IMR-90 (cell line): Measurements from ENCODE around the gene ZNF778.

ENCODE experiments used
- MAFK ChIP-seq: IDR thresholded peaks from 2 replicates; pipeline ENCODE4 v1.6.1; 2012; ENCODE audit warnings: low read depth, low read length, improper control_type of control experiment
- MXI1 ChIP-seq: IDR thresholded peaks from 2 replicates; pipeline ENCODE4 v1.6.1; 2012; ENCODE audit warnings: low read depth, mild to moderate bottlenecking, low read length, moderate library complexity, borderline replicate concordance
- POLR2A ChIP-seq: IDR thresholded peaks from 2 replicates; pipeline ENCODE4 v1.6.1; 2012; ENCODE audit warnings: mild to moderate bottlenecking, low read depth, low read length
- RCOR1 ChIP-seq: IDR thresholded peaks from 2 replicates; pipeline ENCODE4 v1.6.1; 2012; ENCODE audit warnings: mild to moderate bottlenecking, low read length, improper control_type of control experiment; ENCODE audit not compliant: insufficient replicate concordance
- RFX5 ChIP-seq: IDR thresholded peaks from 2 replicates; pipeline ENCODE4 v1.8.0; 2012; ENCODE audit warnings: low read depth, mild to moderate bottlenecking, low read length, moderate library complexity
- TF ChIP-seq, protein P1 (sequence below): fragments of 150-350 bp; IDR thresholded peaks from 2 replicates; pipeline ENCODE4 v1.6.1; 2017; ENCODE audit warnings: mild to moderate bottlenecking, antibody characterized with exemption, low read length, low read depth
- TF ChIP-seq, protein P2 (sequence below): conservative IDR thresholded peaks from 2 replicates; pipeline ENCODE4 v1.5.1; 2012; ENCODE audit warnings: mild to moderate bottlenecking, low read depth, low read length, improper control_type of control experiment

DNA sequence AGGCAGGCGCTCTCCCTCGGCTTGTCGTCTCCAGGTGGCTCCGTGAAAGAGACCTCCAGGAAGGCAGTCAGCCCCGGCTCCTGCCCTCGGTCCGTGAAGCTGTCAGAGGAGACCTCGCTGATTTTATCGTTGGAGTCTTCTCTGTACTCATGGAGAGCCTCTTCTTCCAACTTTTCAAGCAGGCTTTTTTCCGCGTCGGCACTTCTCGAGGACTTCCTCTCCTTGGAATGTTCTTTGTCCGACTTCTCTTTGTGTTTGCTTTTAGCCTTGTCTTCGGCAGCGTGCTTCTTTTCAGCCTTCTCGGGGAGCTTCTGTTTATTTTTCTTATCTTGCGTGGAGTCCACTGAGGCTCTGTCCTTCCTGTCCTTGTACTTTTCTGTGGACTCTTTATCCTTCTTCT, 65.0 kb downstream of the ZNF778 start:
- TF ChIP-seq, protein P1, sequence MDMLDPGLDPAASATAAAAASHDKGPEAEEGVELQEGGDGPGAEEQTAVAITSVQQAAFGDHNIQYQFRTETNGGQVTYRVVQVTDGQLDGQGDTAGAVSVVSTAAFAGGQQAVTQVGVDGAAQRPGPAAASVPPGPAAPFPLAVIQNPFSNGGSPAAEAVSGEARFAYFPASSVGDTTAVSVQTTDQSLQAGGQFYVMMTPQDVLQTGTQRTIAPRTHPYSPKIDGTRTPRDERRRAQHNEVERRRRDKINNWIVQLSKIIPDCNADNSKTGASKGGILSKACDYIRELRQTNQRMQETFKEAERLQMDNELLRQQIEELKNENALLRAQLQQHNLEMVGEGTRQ = no peak
- TF ChIP-seq, protein P2, sequence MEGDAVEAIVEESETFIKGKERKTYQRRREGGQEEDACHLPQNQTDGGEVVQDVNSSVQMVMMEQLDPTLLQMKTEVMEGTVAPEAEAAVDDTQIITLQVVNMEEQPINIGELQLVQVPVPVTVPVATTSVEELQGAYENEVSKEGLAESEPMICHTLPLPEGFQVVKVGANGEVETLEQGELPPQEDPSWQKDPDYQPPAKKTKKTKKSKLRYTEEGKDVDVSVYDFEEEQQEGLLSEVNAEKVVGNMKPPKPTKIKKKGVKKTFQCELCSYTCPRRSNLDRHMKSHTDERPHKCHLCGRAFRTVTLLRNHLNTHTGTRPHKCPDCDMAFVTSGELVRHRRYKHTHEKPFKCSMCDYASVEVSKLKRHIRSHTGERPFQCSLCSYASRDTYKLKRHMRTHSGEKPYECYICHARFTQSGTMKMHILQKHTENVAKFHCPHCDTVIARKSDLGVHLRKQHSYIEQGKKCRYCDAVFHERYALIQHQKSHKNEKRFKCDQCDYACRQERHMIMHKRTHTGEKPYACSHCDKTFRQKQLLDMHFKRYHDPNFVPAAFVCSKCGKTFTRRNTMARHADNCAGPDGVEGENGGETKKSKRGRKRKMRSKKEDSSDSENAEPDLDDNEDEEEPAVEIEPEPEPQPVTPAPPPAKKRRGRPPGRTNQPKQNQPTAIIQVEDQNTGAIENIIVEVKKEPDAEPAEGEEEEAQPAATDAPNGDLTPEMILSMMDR = no peak
- TF ChIP-seq MXI1 = no peak
- TF ChIP-seq POLR2A = no peak
- TF ChIP-seq MAFK = no peak
- no peak for TF ChIP-seq RFX5
- TF ChIP-seq RCOR1 = no peak
